ENCODE data around the gene FYN. TPM values are rescaled to one million over a fixed set of nuclear protein-coding genes. Genes with fewer than 3 reads are reported as not detected.
A peak's percentile ranks its signal among the peaks of the same experiment; 100 is the strongest.

The FYN gene
- total RNA-seq, 1 donor from 2014 or later: 525 TPM

- no peaks in the 10 kb centered on the region for H3K36me3 Mint-ChIP-seq (ENCODE audit: unreplicated experiment)
- H3K27me3 Mint-ChIP-seq (ENCODE audit: unreplicated experiment): peaks cover 7% of the 10 kb centered on the region
- H3K4me3 Mint-ChIP-seq (ENCODE audit: unreplicated experiment): peak overlapping the region; percentile 45
- TF ChIP-seq CTCF (IDR thresholded peaks at IDR 0.05; ENCODE audit: partially characterized antibody, unreplicated experiment): no peak
- H3K27ac Mint-ChIP-seq (ENCODE audit: unreplicated experiment): peak overlapping the region; percentile 71
- DNase-seq: no peak
- H3K9me3 Mint-ChIP-seq (ENCODE audit: unreplicated experiment): peaks cover 16% of the 10 kb centered on the region
- H3K4me1 Mint-ChIP-seq (ENCODE audit: low read depth, unreplicated experiment): peaks cover 78% of the 10 kb centered on the region
Measured at GRCh38 chr6:111808493-111808892, 64.8 kb downstream of the FYN start.

DNA sequence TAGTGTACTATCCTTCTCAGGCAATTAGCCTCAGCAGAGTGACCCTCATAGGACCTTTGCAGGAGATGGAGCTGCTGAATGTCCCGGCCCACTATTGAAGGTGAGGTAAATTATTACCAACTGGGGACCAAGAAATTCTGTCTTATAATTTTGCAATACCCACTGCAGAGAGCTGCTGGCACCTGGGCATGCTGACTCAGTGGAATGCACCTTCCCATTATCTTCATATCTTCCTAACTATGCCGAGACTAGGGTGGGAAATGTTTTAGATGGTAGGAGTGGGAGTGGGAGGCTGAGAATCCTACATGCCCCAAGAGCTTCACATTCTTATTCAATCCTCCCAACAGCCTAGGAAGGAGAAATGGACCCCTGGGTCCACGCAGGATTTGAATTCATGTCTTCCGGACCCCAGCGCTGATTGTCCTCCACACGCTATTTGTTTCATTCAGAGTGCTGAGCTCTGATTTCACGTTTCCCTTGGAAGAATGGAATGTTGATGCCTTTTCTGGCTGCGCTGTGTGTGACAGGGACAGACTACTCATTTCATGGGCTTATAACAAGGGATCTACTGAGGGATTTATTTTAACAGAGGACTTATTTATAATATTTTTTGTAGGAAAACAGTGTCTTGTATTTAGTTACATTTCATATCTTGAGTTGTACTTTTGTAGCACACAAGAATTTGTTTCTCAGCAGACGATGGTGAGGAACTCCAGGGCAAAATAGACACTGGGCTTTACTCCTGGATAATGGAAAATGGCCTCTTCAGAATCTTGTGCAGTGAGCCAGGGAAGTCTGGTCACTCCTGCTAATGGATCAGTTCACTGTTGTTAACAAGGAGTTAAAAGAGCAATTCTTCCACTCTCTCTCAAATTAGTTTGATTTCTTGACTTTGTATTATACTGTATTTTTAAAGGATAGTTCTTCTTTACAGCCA is 66.4 kb downstream of the FYN start:
- Mint-ChIP-seq H3K9me3 (ENCODE audit: unreplicated experiment) (peaks cover 14% of the 10 kb centered on the region), H3K4me3 (ENCODE audit: unreplicated experiment) (no peak overlapping the region), H3K4me1 (ENCODE audit: low read depth, unreplicated experiment) (peaks cover 70% of the 10 kb centered on the region), H3K36me3 (ENCODE audit: unreplicated experiment) (no peaks in the 10 kb centered on the region), H3K27me3 (ENCODE audit: unreplicated experiment) (peaks cover 3% of the 10 kb centered on the region), H3K27ac (ENCODE audit: unreplicated experiment) (peak overlapping the region; percentile 16)
- no peak for DNase-seq
- TF ChIP-seq CTCF (IDR thresholded peaks at IDR 0.05; ENCODE audit: partially characterized antibody, unreplicated experiment): no peak

DNA sequence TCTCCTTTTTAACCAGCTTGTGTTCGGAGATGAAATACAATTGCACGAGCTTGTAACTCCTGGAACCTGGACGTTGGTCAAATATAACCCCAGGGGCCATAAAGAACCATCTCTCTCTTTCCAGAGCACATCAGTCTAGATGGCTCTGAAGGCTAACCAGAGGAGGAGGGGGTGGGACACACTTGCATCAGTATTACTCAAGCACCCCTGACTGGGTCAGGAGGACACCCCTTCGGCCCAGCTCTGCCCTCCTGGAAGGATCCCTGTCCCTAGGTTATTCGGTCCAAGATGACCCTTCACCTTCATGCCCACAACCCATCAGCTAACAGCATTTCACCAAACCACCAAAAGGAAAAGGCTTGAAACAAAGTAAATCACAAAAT is 67.1 kb downstream of the FYN start:
- DNase-seq: no peak
- no peak for TF ChIP-seq CTCF (IDR thresholded peaks at IDR 0.05; ENCODE audit: partially characterized antibody, unreplicated experiment)
- Mint-ChIP-seq H3K27me3 (ENCODE audit: unreplicated experiment) (no peaks in the 10 kb centered on the region), H3K27ac (ENCODE audit: unreplicated experiment) (no peak overlapping the region), H3K36me3 (ENCODE audit: unreplicated experiment) (no peaks in the 10 kb centered on the region), H3K4me1 (ENCODE audit: low read depth, unreplicated experiment) (peaks cover 66% of the 10 kb centered on the region), H3K9me3 (ENCODE audit: unreplicated experiment) (peaks cover 12% of the 10 kb centered on the region), H3K4me3 (ENCODE audit: unreplicated experiment) (no peak overlapping the region)

- H3K27ac Mint-ChIP-seq (ENCODE audit: unreplicated experiment): peak overlapping the region; percentile 39
- H3K4me1 Mint-ChIP-seq (ENCODE audit: low read depth, unreplicated experiment): peaks cover 66% of the 10 kb centered on the region
- no peaks in the 10 kb centered on the region for H3K36me3 Mint-ChIP-seq (ENCODE audit: unreplicated experiment)
- no peaks in the 10 kb centered on the region for H3K27me3 Mint-ChIP-seq (ENCODE audit: unreplicated experiment)
- H3K9me3 Mint-ChIP-seq (ENCODE audit: unreplicated experiment): peaks cover 10% of the 10 kb centered on the region
- H3K4me3 Mint-ChIP-seq (ENCODE audit: unreplicated experiment): peak overlapping the region; percentile 40
- DNase-seq: no peak
- TF ChIP-seq CTCF (IDR thresholded peaks at IDR 0.05; ENCODE audit: partially characterized antibody, unreplicated experiment): no peak
Measured at GRCh38 chr6:111805511-111806164, 67.6 kb downstream of the FYN start.
